SK-N-SH treated with all-trans-retinoic acid at 6 μM for 48 hours (cell line): Measurements from ENCODE around the gene ZNF212.

Experiments
- BACH2 ChIP-seq: fragments of 250-450 bp; sonication (Bioruptor Pico); IDR thresholded peaks from 2 replicates; pipeline ENCODE4 v1.9.0; 2021; ENCODE audit warnings: mild to moderate bottlenecking, borderline replicate concordance
- CREB5 ChIP-seq: fragments of 250-450 bp; sonication (Bioruptor Pico); IDR thresholded peaks from 2 replicates; pipeline ENCODE4 v1.5.1; 2020; ENCODE audit warnings: low read depth, mild to moderate bottlenecking, moderate library complexity
- ZNF70 ChIP-seq: fragments of 450-650 bp; formaldehyde crosslinking; IDR thresholded peaks from 2 replicates; pipeline ENCODE4 v1.5.0; 2020; ENCODE audit warnings: mild to moderate bottlenecking, moderate library complexity
- TF ChIP-seq, protein P1 (sequence below): fragments of 250-450 bp; sonication (Bioruptor Pico); IDR thresholded peaks from 2 replicates; pipeline ENCODE4 v1.8.0; 2020; ENCODE audit warnings: mild to moderate bottlenecking, moderate library complexity, borderline replicate concordance

DNA sequence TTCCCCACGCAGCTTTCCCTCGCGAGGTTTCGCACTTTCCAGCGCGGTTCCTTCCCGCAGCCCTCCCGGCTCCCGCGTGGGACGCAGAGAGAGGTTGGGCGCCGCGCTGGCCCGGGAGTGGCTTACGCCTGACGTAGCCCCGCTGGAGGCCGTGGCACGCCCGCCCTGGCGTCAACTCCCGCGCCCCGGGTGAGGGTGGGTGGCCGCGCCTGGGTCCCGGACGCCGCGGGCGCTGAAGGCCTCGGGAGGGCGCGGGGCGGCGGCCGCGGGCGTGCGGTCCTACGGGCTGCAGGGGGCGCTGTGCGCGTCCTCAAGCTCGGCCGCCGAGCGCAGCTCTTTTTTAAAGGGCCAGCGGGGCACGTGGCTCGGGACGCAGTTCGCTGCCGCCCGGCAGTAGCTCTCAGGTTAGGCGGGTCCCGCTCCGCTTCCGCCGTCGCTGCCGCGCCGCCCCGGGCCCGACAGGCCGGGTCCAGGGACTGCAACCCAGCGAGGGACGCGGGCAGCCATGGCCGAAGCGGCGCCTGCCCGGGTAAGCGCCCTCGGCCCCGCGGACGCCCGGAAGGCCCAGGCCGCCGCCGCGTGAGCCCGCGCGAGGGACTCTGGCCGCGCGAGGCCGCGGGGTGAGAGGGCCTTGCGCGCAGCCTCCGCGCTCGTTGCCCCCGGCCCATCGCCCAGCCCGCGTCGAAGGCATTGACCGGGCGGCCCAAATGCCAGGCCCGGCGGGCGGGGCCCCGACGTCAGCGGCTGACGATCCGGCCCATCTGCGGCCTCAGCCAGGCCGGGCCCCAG is 22.6 kb downstream of the ZNF212 start, which contains the start of gene ZNF783:
- TF ChIP-seq CREB5 (no peak), ZNF70 (CRISPR knock-in tag) (no peak), BACH2 (CRISPR knock-in tag) (no peak)
- TF ChIP-seq, protein P1, sequence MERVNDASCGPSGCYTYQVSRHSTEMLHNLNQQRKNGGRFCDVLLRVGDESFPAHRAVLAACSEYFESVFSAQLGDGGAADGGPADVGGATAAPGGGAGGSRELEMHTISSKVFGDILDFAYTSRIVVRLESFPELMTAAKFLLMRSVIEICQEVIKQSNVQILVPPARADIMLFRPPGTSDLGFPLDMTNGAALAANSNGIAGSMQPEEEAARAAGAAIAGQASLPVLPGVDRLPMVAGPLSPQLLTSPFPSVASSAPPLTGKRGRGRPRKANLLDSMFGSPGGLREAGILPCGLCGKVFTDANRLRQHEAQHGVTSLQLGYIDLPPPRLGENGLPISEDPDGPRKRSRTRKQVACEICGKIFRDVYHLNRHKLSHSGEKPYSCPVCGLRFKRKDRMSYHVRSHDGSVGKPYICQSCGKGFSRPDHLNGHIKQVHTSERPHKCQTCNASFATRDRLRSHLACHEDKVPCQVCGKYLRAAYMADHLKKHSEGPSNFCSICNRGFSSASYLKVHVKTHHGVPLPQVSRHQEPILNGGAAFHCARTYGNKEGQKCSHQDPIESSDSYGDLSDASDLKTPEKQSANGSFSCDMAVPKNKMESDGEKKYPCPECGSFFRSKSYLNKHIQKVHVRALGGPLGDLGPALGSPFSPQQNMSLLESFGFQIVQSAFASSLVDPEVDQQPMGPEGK (CRISPR knock-in tag), result no peak
